Measurements from ENCODE around the gene KRTAP4-16. TPM values are rescaled to one million over a fixed set of nuclear protein-coding genes. Genes with fewer than 3 reads are reported as not detected.

The KRTAP4-16 gene
- total RNA-seq, 4 donors from 2014 or later: not detected

DNA sequence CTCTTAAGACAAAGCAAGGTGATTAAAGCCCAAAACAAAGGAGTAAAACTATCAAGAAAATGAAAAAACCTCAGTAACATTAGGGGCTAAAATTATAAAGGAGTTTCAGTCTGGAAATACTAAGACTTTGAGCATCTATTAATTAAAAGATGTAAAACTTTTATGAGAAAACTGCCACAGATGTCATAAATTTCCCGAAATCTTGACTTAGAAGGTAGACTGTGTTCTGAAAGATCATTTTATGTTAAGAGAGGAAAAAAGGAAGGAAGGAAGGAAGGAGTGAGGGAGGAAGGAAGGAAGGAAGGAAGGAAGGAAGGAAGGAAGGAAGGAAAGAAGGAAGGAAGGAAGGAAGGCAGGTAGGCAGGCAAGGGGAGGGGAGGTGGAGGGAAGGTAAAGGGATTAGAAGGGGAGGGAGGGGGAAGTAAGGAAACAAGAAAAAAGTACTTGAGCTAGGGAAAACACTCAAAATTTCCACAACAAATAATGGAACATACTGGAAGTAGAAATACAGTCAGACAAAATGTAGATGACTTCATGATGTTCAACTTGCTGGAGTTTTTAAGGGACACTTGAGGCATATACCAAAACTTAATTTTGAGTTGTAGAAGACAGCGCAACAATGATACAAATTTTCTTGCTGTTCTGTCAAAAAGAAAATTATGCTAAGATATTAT is 45.7 kb upstream of the KRTAP4-16 start:
- H3K4me3 ChIP-seq: no peak overlapping the region
- no peaks in the 10 kb centered on the region for H3K36me3 ChIP-seq
- no peak for ATAC-seq
- H3K4me1 ChIP-seq: no peaks in the 10 kb centered on the region
- no peak overlapping the region for H3K27ac ChIP-seq
- H3K9me3 ChIP-seq: no peaks in the 10 kb centered on the region
- H3K27me3 ChIP-seq: no peaks in the 10 kb centered on the region
- intact Hi-C loops (cut with DNase I; ENCODE audit: low total_unique reads) (no loop called here), in situ Hi-C loops (cut with MboI; ENCODE audit: low sequenced_read_pairs in 4 of 4) (no loop called here)
- no peak for DNase-seq
- TF ChIP-seq, protein P1, sequence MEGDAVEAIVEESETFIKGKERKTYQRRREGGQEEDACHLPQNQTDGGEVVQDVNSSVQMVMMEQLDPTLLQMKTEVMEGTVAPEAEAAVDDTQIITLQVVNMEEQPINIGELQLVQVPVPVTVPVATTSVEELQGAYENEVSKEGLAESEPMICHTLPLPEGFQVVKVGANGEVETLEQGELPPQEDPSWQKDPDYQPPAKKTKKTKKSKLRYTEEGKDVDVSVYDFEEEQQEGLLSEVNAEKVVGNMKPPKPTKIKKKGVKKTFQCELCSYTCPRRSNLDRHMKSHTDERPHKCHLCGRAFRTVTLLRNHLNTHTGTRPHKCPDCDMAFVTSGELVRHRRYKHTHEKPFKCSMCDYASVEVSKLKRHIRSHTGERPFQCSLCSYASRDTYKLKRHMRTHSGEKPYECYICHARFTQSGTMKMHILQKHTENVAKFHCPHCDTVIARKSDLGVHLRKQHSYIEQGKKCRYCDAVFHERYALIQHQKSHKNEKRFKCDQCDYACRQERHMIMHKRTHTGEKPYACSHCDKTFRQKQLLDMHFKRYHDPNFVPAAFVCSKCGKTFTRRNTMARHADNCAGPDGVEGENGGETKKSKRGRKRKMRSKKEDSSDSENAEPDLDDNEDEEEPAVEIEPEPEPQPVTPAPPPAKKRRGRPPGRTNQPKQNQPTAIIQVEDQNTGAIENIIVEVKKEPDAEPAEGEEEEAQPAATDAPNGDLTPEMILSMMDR (IDR thresholded peaks at IDR 0.05 in 4 of 5, conservative IDR thresholded peaks at IDR 0.05 in 1 of 5): no peak

DNA sequence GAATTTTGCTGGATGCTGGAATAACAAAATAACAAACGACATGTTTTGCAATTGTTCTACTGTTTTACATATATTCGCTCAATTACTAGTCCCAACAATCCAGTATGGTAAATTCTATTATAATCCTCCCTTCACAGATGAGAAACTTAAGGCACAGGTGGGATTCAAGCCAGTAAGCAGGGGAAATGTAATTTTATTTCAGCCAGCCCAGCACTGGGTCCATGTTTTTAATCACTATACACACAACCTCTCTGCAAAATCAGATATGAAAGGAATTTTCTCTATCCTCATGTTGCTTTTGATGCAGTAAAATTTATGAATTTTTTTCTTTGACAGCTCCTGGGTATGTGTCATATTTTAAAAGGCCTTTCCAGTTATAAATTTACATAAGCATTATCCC is 43.3 kb upstream of the KRTAP4-16 start:
- TF ChIP-seq, protein P1 (IDR thresholded peaks at IDR 0.05 in 4 of 5, conservative IDR thresholded peaks at IDR 0.05 in 1 of 5): no peak
- Histone ChIP-seq H3K4me1 (no peaks in the 10 kb centered on the region), H3K27ac (no peak overlapping the region), H3K9me3 (no peaks in the 10 kb centered on the region), H3K36me3 (no peaks in the 10 kb centered on the region), H3K27me3 (no peaks in the 10 kb centered on the region), H3K4me3 (no peak overlapping the region)
- no peak for ATAC-seq
- no peak for DNase-seq
- in situ Hi-C loops (cut with MboI; ENCODE audit: low sequenced_read_pairs in 4 of 4) (no loop called here), intact Hi-C loops (cut with DNase I; ENCODE audit: low total_unique reads) (no loop called here)

DNA sequence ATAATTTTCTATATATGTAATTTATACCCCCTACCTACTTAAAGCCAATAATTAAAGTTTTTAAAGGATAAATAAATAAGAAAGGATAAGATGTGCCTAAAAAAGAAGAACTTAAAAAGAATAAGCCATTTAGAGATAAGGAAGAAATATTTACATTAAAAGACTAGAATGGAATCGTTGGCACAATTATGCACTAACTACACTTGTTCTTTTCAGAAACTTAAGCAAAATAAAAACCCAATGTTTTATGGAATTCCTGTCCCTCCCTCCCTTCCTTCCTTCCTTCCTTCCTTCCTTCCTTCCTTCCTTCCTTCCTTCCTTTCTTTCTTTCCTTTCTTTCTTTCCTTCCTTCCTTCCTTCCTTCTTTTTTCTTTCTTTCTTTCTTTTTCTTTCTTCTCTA is 42.8 kb upstream of the KRTAP4-16 start:
- Histone ChIP-seq H3K36me3 (no peaks in the 10 kb centered on the region), H3K27me3 (no peaks in the 10 kb centered on the region), H3K27ac (no peak overlapping the region), H3K9me3 (no peaks in the 10 kb centered on the region), H3K4me1 (no peaks in the 10 kb centered on the region), H3K4me3 (no peak overlapping the region)
- intact Hi-C loops (cut with DNase I; ENCODE audit: low total_unique reads): no loop called here
- DNase-seq (no peak), ATAC-seq (no peak)
- TF ChIP-seq, protein P1 (IDR thresholded peaks at IDR 0.05 in 4 of 5, conservative IDR thresholded peaks at IDR 0.05 in 1 of 5): no peak
- no peak for TF ChIP-seq POLR2A (IDR thresholded peaks at IDR 0.05)
- in situ Hi-C loops (cut with MboI; ENCODE audit: low sequenced_read_pairs in 4 of 4): no loop called here

DNA sequence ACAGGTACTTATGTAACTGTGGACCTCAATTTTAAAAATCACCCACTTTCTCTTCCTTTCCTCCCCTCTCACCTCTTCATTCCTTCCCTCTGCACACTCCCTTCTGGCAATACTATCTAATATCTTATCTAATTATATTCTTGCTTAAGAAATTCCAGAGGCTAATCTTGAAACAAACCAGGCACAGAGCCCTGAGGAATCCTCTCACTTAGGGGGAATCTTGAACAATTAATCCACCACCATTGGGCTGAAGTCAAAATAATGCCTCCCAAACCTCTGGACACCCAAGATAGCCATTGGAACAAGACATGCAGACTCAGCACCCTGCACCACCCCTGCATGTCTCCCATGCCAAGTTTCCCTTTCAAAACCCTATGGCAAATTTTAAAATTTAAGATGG is 39.4 kb upstream of the KRTAP4-16 start:
- Histone ChIP-seq H3K9me3 (no peaks in the 10 kb centered on the region), H3K36me3 (no peaks in the 10 kb centered on the region), H3K4me1 (no peaks in the 10 kb centered on the region), H3K27ac (no peak overlapping the region), H3K27me3 (peaks cover 0 to 3% (median 0%) of the 10 kb centered on the region in 3 donors), H3K4me3 (no peak overlapping the region)
- intact Hi-C loops (cut with DNase I; ENCODE audit: low total_unique reads) (no loop called here), in situ Hi-C loops (cut with MboI; ENCODE audit: low sequenced_read_pairs in 4 of 4) (no loop called here)
- TF ChIP-seq, protein P1 (IDR thresholded peaks at IDR 0.05 in 4 of 5, conservative IDR thresholded peaks at IDR 0.05 in 1 of 5): no peak
- no peak for TF ChIP-seq POLR2A (IDR thresholded peaks at IDR 0.05)
- ATAC-seq (no peak), DNase-seq (no peak)
